Measurements from ENCODE around the gene ATP6V0D1. TPM values are rescaled to one million over a fixed set of nuclear protein-coding genes. Genes with fewer than 3 reads are reported as not detected.

ATP6V0D1 gene
- total and polyA plus RNA-seq, 8 donors: 48.5 to 185 (median 58.6) TPM

DNA sequence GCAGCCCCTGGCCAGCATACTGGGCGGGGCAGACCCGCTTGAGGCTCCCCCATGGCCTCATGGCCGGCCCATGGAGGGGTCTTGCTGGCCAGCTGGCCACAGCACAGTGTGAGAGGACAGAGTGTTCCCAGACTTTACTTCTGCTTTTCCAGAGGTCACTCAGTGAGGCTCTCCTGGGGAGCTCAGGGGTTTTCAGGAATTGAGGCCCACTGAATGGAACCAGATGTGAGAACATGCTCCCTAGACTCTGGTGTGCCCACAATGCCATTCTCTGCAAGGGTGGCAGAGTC is 21.2 kb downstream of the ATP6V0D1 start:
- Histone ChIP-seq H3K9me3 (no peaks in the 10 kb centered on the region), H3K4me3 (no peak overlapping the region), H3K27me3 (no peaks in the 10 kb centered on the region), H3K27ac (peak overlapping the region; percentile 71 to 75), H3K36me3 (peaks cover 0 to 37% of the 10 kb centered on the region in 2 donors), H3K4me1 (peaks cover 40 to 84% of the 10 kb centered on the region in 2 donors)
- ATAC-seq (no peak), DNase-seq (no peak)
- intact Hi-C loops (cut with DNase I): no loop called here
- TF ChIP-seq, protein P1, sequence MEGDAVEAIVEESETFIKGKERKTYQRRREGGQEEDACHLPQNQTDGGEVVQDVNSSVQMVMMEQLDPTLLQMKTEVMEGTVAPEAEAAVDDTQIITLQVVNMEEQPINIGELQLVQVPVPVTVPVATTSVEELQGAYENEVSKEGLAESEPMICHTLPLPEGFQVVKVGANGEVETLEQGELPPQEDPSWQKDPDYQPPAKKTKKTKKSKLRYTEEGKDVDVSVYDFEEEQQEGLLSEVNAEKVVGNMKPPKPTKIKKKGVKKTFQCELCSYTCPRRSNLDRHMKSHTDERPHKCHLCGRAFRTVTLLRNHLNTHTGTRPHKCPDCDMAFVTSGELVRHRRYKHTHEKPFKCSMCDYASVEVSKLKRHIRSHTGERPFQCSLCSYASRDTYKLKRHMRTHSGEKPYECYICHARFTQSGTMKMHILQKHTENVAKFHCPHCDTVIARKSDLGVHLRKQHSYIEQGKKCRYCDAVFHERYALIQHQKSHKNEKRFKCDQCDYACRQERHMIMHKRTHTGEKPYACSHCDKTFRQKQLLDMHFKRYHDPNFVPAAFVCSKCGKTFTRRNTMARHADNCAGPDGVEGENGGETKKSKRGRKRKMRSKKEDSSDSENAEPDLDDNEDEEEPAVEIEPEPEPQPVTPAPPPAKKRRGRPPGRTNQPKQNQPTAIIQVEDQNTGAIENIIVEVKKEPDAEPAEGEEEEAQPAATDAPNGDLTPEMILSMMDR (IDR thresholded peaks at IDR 0.05): no peak

DNA sequence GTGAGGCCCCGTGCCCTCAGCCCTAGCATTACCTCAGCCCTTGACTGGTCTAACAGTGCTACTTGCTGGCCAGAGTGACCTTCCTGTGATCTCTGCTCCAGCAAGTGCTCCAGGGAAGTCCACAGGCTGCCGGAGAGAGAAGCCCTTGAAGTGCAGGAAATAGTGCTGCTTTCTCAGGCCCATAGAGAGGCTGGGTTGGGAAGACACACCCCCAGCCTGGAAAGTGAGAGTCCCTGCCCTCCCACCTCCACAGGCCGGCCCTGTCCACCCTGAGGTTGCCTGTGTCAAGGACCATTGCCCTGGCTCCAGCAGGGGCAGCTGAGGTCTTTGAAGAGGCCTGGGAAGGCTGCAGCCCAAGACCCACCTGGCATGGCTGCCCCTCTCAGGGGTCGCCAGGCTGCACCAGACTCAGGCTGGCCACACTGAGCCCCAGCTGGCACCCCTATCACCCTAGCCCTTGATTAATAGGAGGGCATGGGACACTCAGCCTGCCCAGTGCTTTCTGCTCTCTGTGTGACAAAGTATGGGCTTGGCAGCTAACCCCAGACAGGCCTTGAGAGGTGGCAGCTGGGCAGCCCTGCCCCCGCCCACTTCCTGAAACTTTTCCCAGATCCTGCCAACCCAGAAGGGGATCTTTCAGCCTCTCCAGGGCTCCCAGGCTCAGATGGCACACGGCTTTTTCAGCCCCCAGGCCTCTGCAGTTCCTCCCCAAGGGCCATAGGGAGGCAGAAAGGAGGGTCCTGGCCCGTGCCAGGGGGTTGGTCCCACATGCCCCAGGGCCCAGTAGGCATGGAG is 21.7 kb downstream of the ATP6V0D1 start:
- Histone ChIP-seq H3K27ac (peak overlapping the region; percentile 71 to 75), H3K27me3 (no peaks in the 10 kb centered on the region), H3K4me1 (peaks cover 40 to 84% of the 10 kb centered on the region in 2 donors), H3K36me3 (peaks cover 0 to 36% of the 10 kb centered on the region in 2 donors), H3K9me3 (no peaks in the 10 kb centered on the region), H3K4me3 (no peak overlapping the region)
- TF ChIP-seq, protein P1 (IDR thresholded peaks at IDR 0.05): no peak
- DNase-seq (peak in 1 of 4 donors; percentile 65), ATAC-seq (peak; percentile 79)
- intact Hi-C loops (cut with DNase I): no loop called here

DNA sequence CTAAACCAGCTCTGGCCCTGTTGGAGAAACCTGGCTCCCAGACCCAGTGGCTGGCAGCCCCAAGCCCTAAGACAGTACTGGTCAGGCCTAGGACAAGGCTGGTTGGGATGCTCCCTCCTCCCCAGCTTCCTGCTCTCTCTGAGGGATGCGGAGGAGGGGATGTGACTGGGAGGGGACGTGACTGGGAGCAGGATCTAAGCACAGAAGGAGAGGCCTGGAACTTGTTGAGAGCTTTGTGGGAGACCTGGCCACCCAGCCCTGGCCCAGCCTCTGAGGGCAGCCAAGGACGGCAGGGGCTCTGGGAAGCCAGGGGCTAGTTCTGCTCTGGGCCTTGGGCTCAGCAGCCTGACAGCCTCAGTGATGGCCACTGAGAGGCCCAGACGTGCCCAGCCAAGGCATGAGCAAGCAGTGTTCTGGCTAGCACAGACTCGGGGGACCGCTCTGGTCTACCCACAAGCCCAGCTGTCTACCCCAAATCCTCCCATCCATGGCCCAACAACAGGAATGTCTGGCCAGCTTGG is 22.8 kb downstream of the ATP6V0D1 start:
- DNase-seq: no peak
- ATAC-seq: no peak
- H3K36me3 ChIP-seq: peaks cover 0 to 41% of the 10 kb centered on the region in 2 donors
- H3K27me3 ChIP-seq: no peaks in the 10 kb centered on the region
- intact Hi-C loops (cut with DNase I): no loop called here
- TF ChIP-seq, protein P1 (IDR thresholded peaks at IDR 0.05): no peak
- no peak overlapping the region for H3K4me3 ChIP-seq
- H3K4me1 ChIP-seq: peaks cover 40 to 78% of the 10 kb centered on the region in 2 donors
- no peaks in the 10 kb centered on the region for H3K9me3 ChIP-seq
- H3K27ac ChIP-seq: peak overlapping the region; percentile 71 to 75

DNA sequence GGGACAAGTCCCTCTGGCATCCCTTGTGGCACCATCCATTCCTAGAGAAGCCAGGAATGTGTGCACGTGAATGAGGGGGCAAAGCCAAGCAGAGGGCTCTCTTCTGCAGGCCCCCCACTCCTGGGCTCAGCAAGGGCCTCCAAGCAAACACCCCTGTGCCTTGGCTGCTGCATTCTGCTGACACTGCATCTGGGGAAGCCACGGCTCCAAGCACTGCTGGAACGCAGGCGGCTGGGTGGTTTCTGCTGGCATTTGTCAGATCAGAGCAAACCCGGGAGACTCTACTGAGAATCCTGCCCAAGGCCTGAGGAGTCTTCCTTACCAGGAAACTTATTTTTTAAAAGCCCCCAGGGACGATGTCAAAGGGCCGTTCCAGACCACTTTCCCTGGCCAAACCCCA is 23.3 kb downstream of the ATP6V0D1 start:
- intact Hi-C loops (cut with DNase I): no loop called here
- H3K4me3 ChIP-seq: no peak overlapping the region
- peaks cover 0 to 47% of the 10 kb centered on the region in 2 donors for H3K36me3 ChIP-seq
- H3K27me3 ChIP-seq: no peaks in the 10 kb centered on the region
- no peaks in the 10 kb centered on the region for H3K9me3 ChIP-seq
- peak overlapping the region; percentile 71 to 75 for H3K27ac ChIP-seq
- DNase-seq (no peak), ATAC-seq (no peak)
- TF ChIP-seq, protein P1 (IDR thresholded peaks at IDR 0.05): no peak
- peaks cover 41 to 74% of the 10 kb centered on the region in 2 donors for H3K4me1 ChIP-seq

DNA sequence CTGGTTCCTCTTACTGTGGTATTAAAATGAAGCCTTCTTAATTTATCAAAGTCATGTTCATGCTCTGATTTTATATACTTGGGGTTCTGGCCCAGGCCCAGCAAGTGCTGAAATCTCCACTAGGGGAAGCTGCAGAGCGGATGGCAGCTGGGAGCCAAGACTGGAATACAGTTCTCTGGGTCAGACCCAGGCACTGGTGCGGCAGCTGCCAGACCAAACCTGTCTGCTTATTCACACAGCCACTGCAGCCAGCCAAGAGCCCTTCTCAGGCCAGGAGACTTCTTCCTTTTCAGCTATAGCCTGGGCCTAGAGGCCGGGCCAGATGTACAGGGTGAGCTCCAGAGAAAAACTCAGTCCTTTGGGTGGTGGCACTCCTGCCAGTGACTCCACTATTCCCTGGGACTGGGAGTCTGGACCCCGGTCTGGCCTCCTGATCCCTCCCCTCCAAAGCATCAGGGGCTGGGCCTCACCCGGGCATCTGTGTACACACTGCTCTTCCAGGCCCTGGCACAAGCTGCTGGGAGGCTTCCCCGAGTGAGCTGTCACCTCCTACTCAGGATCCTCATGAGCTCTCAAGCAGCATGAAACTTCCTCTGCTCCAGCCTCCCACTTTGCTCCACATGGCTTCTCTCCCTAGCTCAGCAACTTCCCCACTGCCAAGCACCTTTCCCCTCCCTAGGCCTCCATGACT is 24.4 kb downstream of the ATP6V0D1 start:
- Histone ChIP-seq H3K9me3 (no peaks in the 10 kb centered on the region), H3K27ac (no peak overlapping the region), H3K27me3 (no peaks in the 10 kb centered on the region), H3K4me1 (peaks cover 52 to 74% of the 10 kb centered on the region in 2 donors), H3K4me3 (no peak overlapping the region), H3K36me3 (peaks cover 0 to 58% of the 10 kb centered on the region in 2 donors)
- TF ChIP-seq, protein P1 (IDR thresholded peaks at IDR 0.05): peak; percentile 21 to 25
- intact Hi-C loops (cut with DNase I): no loop called here
- ATAC-seq (no peak), DNase-seq (peak in 1 of 4 donors; percentile 57)

Data from left lung (tissue), 10 donors.